Bone marrow (tissue), 2 donors: Measurements from ENCODE around the gene ZNF512B.
"Not testable (repeated sequence)": the region's sequence is repeated elsewhere in the genome, so short reads cannot be mapped to it uniquely, and the experiment has no call there.

Experiments used
- DNase-seq, 2 donors: peaks; one replicate each; lab custom pipeline; 2025; lab: John Stamatoyannopoulos, UW

Gene ZNF512B

DNA sequence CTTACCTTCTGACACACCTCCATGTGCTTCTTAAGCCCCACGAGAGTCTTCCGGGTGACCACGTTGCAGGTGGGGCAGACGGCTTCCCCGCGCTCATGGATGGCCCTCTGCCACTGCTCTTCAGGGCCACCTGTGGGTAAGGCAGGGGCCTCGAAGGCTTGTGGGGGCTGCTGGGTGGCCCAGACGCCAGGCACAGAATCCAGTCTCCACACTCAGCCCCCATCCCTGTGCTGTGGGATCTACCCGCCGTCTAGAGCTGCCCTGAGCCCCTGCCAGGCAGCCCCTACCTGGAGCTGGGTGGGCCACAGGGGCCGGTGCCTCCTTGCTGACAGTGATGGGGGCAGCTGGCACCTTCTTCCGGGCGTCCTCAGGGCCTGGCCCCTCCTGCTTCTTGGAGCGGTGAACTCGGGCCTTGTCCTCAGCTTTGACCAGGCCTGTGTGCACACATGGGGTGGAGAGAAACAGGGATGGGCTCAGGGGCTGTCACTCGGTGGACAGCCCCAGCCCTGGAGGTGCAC lies 5.9 kb downstream of the ZNF512B start:
- no peak for DNase-seq

GRCh38 chr20:63963348-63963741 lies 6.4 kb downstream of the ZNF512B start:
- DNase-seq: no peak

DNA sequence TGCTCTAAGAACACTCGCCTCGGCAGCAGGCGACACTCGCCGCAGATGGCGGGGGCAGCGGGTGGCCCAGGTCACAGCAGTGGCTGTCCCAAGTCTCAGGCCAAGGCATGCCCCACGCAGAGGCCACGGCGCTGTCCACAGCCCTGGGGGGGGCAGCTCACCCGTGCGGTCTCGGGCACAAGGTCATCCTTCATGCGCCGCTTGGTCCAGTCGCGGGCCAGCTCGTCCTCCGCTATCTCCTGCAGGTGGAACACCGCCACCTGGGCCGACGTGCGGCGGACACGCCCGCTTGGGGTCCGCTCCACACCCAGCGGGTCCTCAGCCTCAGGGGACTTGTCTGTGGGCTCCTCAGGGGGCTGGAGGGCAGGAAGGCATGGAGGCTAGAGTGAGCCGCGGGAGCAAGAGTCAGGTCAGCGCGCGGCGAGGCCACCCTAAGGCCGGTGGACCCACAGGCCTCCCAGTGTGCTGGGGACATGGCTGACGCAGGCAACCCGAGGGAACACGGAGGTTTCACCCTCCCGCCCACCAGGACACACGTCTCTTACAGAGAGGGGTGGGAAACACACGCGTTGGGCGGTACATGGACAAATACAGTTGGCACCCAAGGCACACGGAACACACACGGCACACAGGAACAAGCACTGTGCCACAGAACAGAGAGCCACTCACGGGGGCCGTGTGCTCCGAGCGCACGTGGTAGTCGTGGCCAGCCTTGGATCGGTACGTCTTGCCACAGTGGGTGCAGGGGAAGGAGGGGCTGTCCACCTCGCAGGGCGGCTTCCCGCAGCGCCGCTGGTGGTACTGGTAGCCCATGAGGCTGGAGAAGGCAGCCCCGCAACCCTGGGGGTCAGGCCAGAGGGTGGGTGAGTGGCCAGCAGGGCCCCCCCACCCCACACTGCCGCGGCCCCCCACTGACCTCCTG lies 7.0 kb downstream of the ZNF512B start:
- no peak for DNase-seq

DNA sequence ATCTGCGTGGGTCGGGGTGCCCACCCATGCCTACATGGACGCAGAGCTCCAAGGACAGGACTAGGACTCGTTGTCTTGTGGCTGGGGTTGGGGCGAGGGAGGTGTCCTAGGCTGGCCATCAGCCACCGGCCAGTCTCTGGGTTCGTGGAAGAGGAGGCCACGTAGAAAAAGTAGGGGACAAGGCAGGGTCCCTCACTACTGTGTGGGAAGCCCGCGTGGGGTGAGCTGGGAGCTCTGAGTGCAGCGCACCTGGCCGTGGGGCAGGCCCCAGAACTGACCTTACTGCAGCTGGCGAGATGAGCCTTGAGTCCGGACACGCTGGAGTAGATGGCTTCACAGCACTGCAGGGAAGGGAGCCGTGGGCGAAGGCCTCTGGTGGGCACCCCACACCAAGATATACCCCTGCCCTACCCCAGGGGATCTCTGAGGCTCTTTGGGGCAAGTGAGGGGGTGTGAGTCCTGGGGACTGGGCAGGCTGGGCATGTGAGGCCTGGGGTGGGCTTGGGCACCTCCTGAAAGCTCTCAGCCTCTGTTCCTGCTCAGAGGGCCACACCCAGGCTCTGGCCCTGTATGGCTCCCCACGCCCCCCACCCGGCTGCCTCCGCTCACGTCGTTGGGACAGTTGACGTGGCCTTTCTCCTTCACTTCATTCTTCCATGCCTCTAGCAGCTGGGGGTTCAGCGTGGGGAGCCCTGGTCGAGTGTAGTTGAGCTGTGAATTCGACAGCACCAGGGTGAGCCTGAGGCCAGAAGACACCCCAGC lies 7.9 kb downstream of the ZNF512B start:
- no peak for DNase-seq

- not testable (repeated sequence) for DNase-seq
These were observed 8.8 kb downstream of the ZNF512B start for GRCh38 chr20:63960654-63961621.

DNA sequence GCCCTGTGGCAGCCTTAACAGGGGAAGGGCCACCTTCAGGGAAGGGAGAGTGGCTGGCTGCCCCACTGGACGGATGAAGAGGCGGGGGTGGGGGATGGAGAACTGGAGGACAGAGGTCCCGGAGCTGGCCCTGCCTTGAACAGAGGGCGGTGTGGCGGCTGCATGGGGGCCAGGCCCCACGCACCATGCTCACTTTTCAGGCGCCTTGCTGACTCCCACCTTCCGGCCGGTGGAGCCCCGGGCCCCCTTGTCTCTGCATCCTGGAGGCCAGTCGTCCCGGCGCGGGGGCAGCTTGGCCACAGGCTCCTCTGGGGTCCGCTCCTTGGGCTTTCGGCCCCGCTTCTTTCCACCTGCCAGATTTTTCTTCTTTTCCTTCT lies 10.0 kb downstream of the ZNF512B start:
- no peak for DNase-seq

DNA sequence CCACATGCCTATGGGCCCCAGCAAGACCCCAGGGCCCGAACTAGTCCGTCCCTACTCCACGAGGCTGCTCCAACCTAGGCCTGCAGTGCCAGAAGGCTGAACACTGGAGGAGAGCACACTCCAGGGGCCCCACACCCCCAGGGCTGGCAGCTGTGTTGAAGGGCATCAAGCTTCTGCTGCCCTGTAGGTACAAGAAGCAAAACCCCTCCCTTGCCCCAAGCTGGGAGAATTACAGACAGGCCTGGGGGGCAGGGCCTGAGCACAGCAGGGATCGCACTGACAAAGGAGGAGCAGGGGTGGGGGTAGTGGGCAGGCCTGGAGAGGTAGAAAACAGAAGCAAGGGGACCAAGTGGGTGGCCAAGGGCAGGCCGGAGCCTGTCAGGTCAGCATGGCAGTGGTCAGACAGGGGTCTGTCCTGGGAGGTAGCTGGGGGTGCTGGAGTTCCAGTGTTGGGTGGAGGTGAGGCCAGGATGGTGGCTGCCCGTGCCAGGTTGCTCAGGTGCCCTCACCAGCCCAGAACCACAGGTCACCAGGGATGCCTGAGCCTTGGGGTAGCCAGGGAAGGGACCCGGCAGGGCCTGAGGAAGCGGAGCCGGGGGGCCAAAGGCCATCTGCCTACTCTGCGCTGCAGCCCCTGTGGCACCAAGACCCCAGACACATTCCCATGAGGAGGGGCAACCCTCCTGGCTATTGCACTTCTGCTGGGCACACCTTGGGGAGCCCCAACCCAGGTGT lies 10.6 kb downstream of the ZNF512B start:
- DNase-seq: no peak

- no peak for DNase-seq
These were observed 11.3 kb downstream of the ZNF512B start for GRCh38 chr20:63958471-63958870.

DNA sequence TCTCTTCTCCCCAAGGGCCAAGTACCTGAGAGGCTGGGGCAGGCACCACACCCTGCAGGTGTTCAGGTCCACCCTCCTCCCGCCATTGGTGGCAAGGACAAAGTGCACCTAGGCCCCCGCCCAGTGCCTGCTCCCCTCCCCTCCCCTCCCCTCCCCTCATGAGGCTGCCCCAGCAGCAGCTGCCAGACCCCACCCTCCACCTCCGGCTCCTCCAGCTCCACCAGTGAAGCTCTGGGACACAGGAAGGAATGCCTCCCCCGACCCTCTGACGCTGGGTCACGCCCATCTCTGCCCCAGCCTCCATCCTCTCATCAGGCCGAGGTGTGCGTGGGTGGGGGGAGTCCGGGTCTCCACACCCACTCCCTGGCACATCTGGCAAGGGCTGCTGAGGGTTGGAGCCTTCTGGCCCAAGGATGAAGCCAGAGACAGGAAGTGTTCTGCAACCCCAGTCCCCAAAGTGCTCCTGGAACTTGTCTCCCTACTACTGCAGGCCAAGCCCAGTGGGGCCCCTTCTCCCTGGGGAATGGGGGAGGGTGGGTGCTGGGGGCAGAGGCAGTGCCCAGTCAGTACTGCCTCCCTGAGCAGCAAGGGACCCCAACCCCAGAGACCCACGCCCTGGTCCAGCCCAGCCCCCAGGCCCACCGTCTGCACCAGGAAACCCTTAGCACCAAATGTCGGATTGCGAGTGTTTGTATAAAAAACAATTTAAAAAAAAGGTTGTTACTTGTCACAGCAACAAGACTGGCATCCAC lies 11.9 kb downstream of the ZNF512B start:
- DNase-seq: no peak

GRCh38 chr20:63957004-63957689 lies 12.6 kb downstream of the ZNF512B start:
- peak in 1 of 2 donors; percentile 48 for DNase-seq

GRCh38 chr20:63956664-63957003 lies 13.1 kb downstream of the ZNF512B start:
- DNase-seq: peak in 1 of 2 donors; percentile 49

GRCh38 chr20:63955827-63956663 lies 13.7 kb downstream of the ZNF512B start, which contains the start of gene UCKL1:
TSS of gene UCKL1 (minus strand) at chr20:63956416. CDS start at chr20:63956372, 44 bp downstream.
- DNase-seq: peak; percentile 22 to 49

- peak; percentile 6 to 49 for DNase-seq
These were observed 14.4 kb downstream of the ZNF512B start for GRCh38 chr20:63955281-63955826.

DNA sequence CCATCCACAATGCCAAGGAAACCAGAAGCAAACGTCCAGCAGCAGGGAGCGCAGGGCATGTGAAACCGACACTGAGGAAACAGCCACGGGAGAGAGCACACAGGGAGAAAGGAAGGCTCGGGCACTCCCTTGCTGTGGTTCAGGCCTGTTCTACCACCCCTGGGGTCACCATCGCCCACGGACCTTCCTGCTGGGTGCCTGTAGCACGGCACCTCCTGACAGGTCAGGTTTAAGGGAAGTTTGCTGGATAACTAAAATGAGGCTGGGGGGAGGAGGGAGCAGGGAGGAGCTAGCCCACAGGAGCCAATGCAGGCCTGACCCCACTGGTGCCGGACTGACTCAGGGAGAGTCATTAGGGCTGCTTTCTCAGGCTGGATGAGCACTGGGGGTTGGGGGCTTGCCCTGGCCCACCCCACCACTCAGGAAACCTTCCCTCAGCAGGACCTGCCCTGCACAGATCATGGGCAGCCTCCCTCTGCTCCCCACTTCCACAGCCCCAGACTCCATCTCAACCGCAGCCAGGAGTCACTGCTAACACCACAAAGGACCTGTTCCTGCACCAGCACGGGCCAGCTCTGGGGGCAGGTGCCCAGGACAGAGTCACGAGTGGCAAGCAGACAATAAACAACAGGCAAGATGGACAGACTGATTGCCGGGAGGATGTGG lies 15.8 kb downstream of the ZNF512B start:
- DNase-seq: no peak

- DNase-seq: no peak
These were observed 17.0 kb downstream of the ZNF512B start for GRCh38 chr20:63952769-63953168.

DNA sequence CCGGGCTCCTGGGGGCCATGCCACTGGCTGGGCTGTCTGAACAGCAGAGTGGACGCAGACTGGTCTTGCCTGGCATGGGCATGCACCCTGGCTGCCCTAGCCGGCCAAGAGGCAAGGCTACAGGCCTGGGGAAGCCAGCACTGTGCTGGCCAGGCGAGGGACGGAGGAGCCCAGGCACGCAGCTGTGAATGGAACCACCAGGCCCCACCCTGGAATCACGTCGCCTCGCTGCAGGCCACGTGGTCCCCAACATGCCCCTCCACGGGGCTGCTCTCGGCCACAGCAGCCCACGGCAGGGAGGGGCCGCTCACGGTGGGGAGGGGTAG lies 17.6 kb downstream of the ZNF512B start:
- DNase-seq: no peak

DNA sequence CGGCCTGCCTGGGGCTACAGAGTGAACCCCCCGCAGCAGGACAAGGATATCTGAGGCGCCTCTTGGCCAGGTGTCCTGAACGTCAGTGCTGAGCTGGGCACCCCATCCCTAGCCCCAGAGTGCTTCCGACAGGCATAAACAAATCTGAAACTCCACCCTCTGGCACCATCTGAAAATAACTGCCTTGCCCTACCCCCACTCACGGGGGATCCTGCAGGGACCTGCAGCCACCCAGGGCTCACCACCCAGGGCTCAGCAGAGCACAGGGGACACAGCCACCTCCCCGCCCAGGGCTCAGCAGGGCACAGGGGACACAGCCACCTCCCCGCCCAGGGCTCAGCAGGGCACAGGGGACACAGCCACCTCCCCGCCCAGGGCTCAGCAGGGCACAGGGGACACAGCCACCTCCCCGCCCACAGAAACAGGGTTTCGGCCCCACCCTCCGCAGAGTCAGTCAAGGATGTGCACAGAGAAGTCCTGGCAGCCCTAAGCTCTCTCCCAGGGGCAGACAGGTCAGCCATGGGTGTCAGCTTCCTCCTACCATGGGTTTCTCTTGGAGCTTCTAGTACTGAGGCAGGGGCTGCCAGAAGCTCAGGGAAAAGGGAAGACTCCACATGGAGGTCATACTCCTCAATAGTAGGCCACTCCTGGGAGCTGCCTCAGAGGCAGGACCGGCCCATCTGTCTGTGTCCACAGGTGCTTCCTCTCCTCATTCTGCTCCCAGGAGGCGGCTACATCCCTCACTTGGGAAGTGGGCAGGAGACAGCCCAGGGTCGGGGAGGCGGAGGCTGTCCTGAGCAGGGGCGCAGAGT lies 18.1 kb downstream of the ZNF512B start:
- DNase-seq: no peak
